GM18511 (cell line): ENCODE measurements around the gene CELF4.

Experiments
- ATAC-seq: cut with Tn5 transposase; IDR thresholded peaks from one replicate; pipeline ENCODE4 v1.9.1; 2021; ENCODE audit warnings: mild to moderate bottlenecking, moderate library complexity; ENCODE audit not compliant: unreplicated experiment

The CELF4 gene

DNA sequence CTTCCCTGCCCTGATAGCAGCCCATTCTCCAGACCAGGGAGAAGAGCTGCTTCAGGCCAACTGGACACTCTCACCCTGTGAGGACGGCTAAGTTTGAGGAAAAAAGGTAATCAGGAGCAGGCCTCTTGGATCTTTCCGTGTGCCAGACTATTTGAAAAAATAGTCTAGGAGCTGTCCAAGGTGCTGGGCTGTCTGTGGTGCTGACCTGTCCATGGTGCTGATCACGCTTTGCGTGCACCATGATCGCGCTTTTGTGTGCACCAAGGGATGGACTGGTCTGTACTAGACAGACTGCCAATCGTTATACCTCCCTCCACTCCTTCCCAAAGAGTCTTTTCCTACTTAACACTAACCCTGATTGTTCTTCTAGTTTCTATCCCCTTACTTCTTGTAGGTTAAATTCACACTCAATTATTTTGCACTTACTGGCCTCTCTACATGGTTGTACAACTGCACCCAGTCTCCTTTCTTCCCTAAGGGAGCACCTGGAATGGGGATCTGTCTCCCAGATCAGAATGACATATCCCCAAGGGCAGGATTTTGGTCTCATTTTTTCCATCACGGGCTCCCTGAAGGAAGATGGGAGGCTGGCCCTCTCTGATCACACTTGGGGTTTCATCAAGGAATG, 295.4 kb downstream of the CELF4 start:
- ATAC-seq: no peak

GRCh38 chr18:37266290-37266689, 299.3 kb downstream of the CELF4 start:
- no peak for ATAC-seq

- ATAC-seq: no peak
These were observed 300.2 kb downstream of the CELF4 start for GRCh38 chr18:37265382-37265781.

- ATAC-seq: no peak
These were observed 300.6 kb downstream of the CELF4 start for GRCh38 chr18:37264956-37265355.

- no peak for ATAC-seq
These were observed 303.6 kb downstream of the CELF4 start for GRCh38 chr18:37261988-37262387.

- no peak for ATAC-seq
These were observed 304.3 kb downstream of the CELF4 start for GRCh38 chr18:37261246-37261840.

GRCh38 chr18:37260367-37261093, 305.1 kb downstream of the CELF4 start:
- no peak for ATAC-seq

DNA sequence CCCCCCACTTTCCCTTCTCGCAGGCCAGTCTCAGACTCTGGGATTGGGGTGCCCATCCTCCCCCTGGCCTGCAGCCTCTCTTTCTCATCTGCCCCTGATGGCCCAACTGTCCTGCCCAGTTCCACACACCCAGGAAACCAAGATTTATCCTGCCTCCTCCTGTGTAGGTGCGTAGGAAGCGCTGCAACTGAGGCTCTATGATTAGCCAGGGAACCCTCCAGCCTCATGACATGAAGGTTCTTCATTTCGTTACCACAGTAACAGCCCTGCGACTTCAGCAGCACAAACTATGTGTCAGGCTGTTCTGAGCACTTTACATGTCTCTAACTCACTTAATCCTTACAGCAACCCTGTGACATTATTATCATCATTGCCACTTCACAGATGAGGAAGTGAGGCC, 305.9 kb downstream of the CELF4 start:
- no peak for ATAC-seq

- no peak for ATAC-seq
These were observed 306.8 kb downstream of the CELF4 start for GRCh38 chr18:37258819-37259218.

DNA sequence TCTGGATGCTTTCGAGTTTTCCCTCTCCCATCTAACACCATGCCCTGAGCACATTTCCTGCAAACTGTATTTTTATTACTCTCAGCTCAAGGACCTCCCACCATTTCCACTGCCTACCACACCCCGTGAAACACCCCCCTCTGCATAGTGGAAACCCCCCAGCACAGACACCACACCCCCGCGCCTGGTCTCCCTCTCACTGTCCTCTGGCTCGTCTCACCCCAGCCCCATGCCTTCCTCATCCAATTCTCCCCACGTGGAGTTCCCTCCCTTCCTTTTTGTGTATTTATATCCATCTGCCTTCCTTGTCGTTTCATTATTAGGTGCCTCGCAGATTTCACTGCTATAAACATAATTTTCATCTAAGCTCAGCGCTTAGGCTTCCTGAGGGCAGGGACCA, 307.5 kb downstream of the CELF4 start:
- no peak for ATAC-seq

- no peak for ATAC-seq
These were observed 310.6 kb downstream of the CELF4 start for GRCh38 chr18:37254973-37255372.

- no peak for ATAC-seq
These were observed 311.3 kb downstream of the CELF4 start for GRCh38 chr18:37254236-37254754.

- ATAC-seq: no peak
These were observed 312.0 kb downstream of the CELF4 start for GRCh38 chr18:37253394-37254235.

DNA sequence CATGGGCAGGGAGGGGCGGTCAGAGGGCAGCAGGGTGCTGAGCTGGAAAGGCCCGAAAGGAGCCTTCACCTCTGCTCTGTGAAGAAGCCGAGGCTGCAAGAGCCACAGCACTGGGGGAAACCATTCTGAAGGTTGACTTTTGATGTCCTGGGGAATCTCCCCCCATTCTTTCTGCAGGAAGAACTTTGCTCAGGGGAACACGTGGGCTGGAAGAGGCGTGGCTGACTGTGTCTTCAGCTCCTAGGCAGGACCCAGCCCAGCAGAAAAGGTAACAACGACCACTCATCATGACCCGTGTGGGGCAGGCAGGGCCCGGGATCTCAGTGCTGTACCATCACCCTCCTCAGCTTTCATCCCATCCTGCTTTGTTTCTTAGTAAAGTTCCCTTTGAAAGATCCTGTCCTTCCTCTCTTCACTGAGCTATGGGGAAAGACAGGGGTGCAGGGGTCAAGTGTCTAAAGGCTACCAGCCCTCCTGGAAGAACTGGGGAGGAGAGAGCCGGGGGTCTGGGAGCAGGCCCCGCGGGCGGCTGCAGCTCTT, 312.7 kb downstream of the CELF4 start:
- no peak for ATAC-seq

DNA sequence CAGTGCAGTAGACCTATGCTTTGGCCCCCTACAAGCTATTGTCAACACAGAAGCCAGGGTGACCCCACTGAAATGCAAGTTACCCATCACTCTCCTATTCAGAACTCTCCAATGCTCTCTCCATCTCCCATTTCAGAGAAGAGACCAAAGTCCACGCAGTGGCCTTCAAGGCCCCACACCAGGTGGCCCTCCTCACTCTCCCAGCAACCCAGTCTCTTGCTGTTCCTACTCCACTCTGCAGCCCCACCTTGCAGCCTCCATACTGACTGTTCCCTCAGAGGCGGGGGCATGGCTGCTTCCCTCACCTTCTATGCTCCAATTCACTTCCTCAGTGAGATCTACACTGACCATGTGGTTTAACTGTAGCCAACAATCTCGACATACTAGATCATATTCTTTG, 313.3 kb downstream of the CELF4 start:
- ATAC-seq: no peak

- no peak for ATAC-seq
These were observed 313.9 kb downstream of the CELF4 start for GRCh38 chr18:37251679-37252078.

GRCh38 chr18:37249895-37250618, 315.5 kb downstream of the CELF4 start:
- ATAC-seq: no peak

- ATAC-seq: no peak
These were observed 316.3 kb downstream of the CELF4 start for GRCh38 chr18:37249171-37249886.

- no peak for ATAC-seq
These were observed 317.3 kb downstream of the CELF4 start for GRCh38 chr18:37248281-37248680.
